GM19372 (cell line): Measurements from ENCODE around the gene TEX35.

Experiments
- ATAC-seq: cut with Tn5 transposase; IDR thresholded peaks from one replicate; pipeline ENCODE4 v1.9.1; 2021; ENCODE audit warnings: mild to moderate bottlenecking, low read depth, moderate library complexity; ENCODE audit not compliant: unreplicated experiment

Gene TEX35

GRCh38 chr1:178513278-178513983 lies 522 bp downstream of the TEX35 start:
- ATAC-seq, result no peak

- no peak for ATAC-seq
These were observed 3.2 kb downstream of the TEX35 start for GRCh38 chr1:178516110-178516509.

GRCh38 chr1:178518894-178519293 lies 6.0 kb downstream of the TEX35 start:
- ATAC-seq, result no peak

- no peak for ATAC-seq
These were observed 7.9 kb downstream of the TEX35 start for GRCh38 chr1:178520803-178521202.

- no peak for ATAC-seq
These were observed 8.3 kb downstream of the TEX35 start for GRCh38 chr1:178521241-178521640.

- ATAC-seq, result no peak
These were observed 14.2 kb downstream of the TEX35 start for GRCh38 chr1:178527117-178527516.

- no peak for ATAC-seq
These were observed 15.5 kb downstream of the TEX35 start for GRCh38 chr1:178528228-178528952.

GRCh38 chr1:178528953-178529335 lies 16.0 kb downstream of the TEX35 start:
- ATAC-seq, result no peak

- ATAC-seq, result no peak
These were observed 16.6 kb downstream of the TEX35 start for GRCh38 chr1:178529364-178530036.

- no peak for ATAC-seq
These were observed 17.1 kb downstream of the TEX35 start for GRCh38 chr1:178530037-178530402.

GRCh38 chr1:178530502-178530901 lies 17.6 kb downstream of the TEX35 start:
- no peak for ATAC-seq

GRCh38 chr1:178531887-178532286 lies 19.0 kb downstream of the TEX35 start:
- ATAC-seq, result peak; percentile 35

GRCh38 chr1:178532392-178532791 lies 19.5 kb downstream of the TEX35 start:
- ATAC-seq, result peak; percentile 79

- no peak for ATAC-seq
These were observed 20.4 kb downstream of the TEX35 start for GRCh38 chr1:178533121-178533946.

GRCh38 chr1:178534137-178534868 lies 21.4 kb downstream of the TEX35 start:
- ATAC-seq, result no peak

- no peak for ATAC-seq
These were observed 23.4 kb downstream of the TEX35 start for GRCh38 chr1:178536329-178536728.

GRCh38 chr1:178536844-178537371 lies 24.0 kb downstream of the TEX35 start:
- ATAC-seq, result no peak

GRCh38 chr1:178537382-178538090 lies 24.6 kb downstream of the TEX35 start:
- ATAC-seq, result no peak

- no peak for ATAC-seq
These were observed 25.4 kb downstream of the TEX35 start for GRCh38 chr1:178538192-178538916.
